Measurements from ENCODE around the gene ELAPOR1.
A peak's percentile ranks its signal among the peaks of the same experiment; 100 is the strongest.

DNA sequence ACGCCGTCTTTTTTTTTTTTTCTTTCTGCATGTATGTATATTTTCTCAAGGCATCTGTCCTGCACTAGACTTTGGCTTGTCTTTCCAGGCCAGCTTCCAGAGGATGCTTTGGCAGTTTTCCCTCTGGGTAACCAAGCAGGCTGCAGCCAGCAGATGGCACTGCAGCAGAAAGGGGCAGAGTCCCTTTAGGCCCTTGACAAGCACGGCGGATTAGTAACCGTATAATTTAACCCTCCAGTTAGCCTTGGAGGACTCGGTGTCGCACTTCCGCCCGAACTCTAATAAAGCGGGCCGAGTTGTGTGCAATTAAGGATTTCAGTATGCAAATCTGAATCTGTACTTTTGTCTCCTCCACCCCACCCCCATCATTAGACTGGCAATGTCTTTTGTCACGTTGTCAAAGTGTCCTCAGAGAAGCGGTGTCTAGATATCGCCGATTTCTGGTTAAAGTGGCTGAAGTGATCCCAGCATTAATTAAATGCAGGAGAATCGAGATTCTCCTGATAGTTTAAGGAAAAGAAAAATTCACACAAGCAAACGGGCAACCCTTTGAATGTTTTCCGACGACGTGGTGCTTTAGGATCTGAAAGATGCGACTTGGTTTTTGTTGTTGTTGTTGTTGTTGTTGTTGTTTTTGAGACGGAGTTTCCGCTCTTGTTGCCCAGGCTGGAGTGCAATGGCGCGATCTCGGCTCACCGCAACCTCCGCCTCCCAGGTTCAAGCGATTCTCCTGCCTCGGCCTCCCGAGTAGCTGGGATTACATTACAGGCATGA, 24.5 kb upstream of the ELAPOR1 start:
- TF ChIP-seq, protein P1, sequence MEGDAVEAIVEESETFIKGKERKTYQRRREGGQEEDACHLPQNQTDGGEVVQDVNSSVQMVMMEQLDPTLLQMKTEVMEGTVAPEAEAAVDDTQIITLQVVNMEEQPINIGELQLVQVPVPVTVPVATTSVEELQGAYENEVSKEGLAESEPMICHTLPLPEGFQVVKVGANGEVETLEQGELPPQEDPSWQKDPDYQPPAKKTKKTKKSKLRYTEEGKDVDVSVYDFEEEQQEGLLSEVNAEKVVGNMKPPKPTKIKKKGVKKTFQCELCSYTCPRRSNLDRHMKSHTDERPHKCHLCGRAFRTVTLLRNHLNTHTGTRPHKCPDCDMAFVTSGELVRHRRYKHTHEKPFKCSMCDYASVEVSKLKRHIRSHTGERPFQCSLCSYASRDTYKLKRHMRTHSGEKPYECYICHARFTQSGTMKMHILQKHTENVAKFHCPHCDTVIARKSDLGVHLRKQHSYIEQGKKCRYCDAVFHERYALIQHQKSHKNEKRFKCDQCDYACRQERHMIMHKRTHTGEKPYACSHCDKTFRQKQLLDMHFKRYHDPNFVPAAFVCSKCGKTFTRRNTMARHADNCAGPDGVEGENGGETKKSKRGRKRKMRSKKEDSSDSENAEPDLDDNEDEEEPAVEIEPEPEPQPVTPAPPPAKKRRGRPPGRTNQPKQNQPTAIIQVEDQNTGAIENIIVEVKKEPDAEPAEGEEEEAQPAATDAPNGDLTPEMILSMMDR (IDR thresholded peaks at IDR 0.05; ENCODE audit: extremely low read depth in 1 of 2, insufficient read depth in 1 of 2, low read depth in 1 of 2, low read length in 2 of 2), result peak; percentile 68 to 73
- TF ChIP-seq, protein P2, sequence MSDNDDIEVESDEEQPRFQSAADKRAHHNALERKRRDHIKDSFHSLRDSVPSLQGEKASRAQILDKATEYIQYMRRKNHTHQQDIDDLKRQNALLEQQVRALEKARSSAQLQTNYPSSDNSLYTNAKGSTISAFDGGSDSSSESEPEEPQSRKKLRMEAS (IDR thresholded peaks at IDR 0.05; ENCODE audit: insufficient read depth, insufficient read length), result no peak
- no peak for TF ChIP-seq EZH2 (IDR thresholded peaks at IDR 0.05; ENCODE audit: borderline replicate concordance, low read depth, low read length, severe bottlenecking)
- no peak for TF ChIP-seq FOS (IDR thresholded peaks at IDR 0.05; ENCODE audit: borderline replicate concordance, insufficient read depth, low read length)
- no peak for TF ChIP-seq POLR2A (IDR thresholded peaks at IDR 0.05; ENCODE audit: low read depth, low read length)
